Islet precursor cell (in vitro differentiated cells): ENCODE results near the gene IRAK1.

Experiments used
- DNase-seq: peaks from one replicate; pipeline ENCODE4 v3.0.0-alpha.2; 2018

IRAK1 gene

GRCh38 chrX:153969904-153970356 lies 49.8 kb downstream of the IRAK1 start:
- no peak for DNase-seq

- no peak for DNase-seq
Observed at GRCh38 chrX:153969125-153969903, 50.4 kb downstream of the IRAK1 start.

- no peak for DNase-seq
Observed at GRCh38 chrX:153968754-153969124, 51.0 kb downstream of the IRAK1 start.

GRCh38 chrX:153968255-153968654 lies 51.4 kb downstream of the IRAK1 start:
- no peak for DNase-seq

- DNase-seq: no peak
Observed at GRCh38 chrX:153967536-153968224, 52.0 kb downstream of the IRAK1 start.

- no peak for DNase-seq
Observed at GRCh38 chrX:153966841-153967535, 52.7 kb downstream of the IRAK1 start.

GRCh38 chrX:153966283-153966688 lies 53.4 kb downstream of the IRAK1 start:
- DNase-seq: no peak

GRCh38 chrX:153965406-153965805 lies 54.3 kb downstream of the IRAK1 start:
- DNase-seq: no peak

GRCh38 chrX:153964105-153964504 lies 55.6 kb downstream of the IRAK1 start:
- DNase-seq: no peak

GRCh38 chrX:153963546-153963945 lies 56.2 kb downstream of the IRAK1 start:
- no peak for DNase-seq

DNA sequence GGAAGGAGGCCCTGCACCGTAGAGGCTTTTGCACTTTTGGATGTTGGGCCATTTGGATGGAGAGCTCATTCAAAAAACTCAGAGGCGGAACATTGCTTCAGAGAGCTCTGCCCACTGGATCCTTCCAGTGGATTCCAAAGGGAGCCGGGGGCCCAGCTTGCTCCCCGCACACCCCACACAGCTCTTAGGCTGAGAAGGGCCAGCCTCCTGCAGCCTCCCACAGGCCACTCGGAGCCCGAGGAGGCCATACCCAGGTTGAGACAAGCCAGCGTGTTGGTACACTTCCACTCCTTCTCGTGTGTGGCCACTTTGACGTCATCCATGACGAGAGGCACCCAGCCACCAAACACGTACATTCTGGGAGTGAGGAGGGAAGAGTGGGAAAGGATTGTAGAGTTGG lies 58.4 kb downstream of the IRAK1 start:
- no peak for DNase-seq

- DNase-seq: no peak
Observed at GRCh38 chrX:153960786-153961185, 58.9 kb downstream of the IRAK1 start.
